Measurements from ENCODE around the gene SLCO1B3.

SLCO1B3 gene

GRCh38 chr12:20885552-20885951 is 75.0 kb downstream of the SLCO1B3 start:
- no peak for DNase-seq

- no peak for DNase-seq
Observed at GRCh38 chr12:20917269-20917668, 106.8 kb downstream of the SLCO1B3 start.

- no peak for DNase-seq
Observed at GRCh38 chr12:20917819-20918218, 107.3 kb downstream of the SLCO1B3 start.

DNA sequence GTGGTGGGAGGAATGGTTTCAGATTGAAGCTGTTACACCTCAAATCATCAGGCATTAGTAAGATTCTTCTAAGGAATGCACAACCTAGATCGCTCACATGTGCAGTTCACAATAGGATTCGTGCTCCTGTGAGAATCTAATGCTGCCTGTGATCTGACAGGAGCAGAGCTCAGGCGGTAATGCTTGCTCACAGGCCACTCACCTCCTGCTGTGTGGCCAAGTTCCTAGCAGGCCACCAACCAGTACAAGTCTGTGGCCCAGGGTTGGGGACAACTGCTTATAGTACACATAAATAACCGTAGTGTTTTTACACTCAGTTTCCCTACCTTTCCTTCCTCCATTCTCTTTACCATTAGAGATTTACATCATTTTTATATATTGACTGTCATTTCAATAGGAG is 121.4 kb downstream of the SLCO1B3 start:
- no peak for DNase-seq

- no peak for DNase-seq
Observed at GRCh38 chr12:20946732-20947131, 136.2 kb downstream of the SLCO1B3 start.

GRCh38 chr12:20950248-20950647 is 139.7 kb downstream of the SLCO1B3 start:
- no peak for DNase-seq

GRCh38 chr12:20963303-20963702 is 152.8 kb downstream of the SLCO1B3 start:
- no peak for DNase-seq

GRCh38 chr12:20963762-20964161 is 153.3 kb downstream of the SLCO1B3 start:
- no peak for DNase-seq
